DMS 273 (cell line): Measurements from ENCODE around the gene HIP1R.
A peak's percentile ranks its signal among the peaks of the same experiment; 100 is the strongest.
"Not testable (repeated sequence)": the region's sequence is repeated elsewhere in the genome, so short reads cannot be mapped to it uniquely, and the experiment has no call there.

Source experiments
- DNase-seq: peaks from one replicate; lab custom pipeline; 2025; ENCODE audit not compliant: unreplicated experiment; lab: John Stamatoyannopoulos, UW

Gene HIP1R

DNA sequence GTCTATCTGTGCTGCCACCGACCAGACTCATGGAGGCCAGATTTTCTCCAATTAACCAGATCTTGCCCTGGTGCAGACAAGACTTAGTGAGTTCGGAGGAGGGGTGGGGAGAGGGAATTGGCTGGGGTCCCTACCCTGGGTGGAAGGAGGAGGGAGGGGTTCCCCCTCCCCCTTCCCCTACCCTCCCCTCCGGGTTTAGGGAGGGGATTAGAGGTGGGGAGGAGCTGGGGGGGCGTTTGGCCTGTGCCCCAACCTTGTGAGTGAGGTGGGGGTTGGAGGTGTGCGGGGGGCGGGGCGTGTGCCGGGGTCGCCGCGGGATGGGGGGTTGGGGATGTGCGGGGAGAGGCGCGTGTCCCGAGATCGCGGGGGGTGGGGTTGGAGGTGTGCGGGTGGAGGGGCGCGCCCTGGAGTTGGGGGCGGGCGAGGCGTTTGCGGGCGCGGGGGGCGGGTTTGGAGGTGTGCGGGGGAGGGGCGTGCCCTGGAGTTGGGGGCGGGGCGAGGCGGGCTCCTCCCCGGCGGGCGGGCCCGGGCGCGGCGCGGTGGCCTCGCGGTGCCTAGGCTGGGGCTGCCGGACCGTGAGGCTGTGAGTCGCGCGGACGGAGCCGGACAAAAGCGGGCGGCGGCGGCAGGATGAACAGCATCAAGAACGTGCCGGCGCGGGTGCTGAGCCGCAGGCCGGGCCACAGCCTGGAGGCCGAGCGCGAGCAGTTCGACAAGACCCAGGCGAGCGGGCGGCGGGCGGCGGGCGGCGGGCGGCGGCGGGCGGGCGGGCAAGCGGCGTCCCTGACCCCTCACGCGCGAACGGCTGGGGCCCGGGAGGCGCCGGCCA is at the start of gene HIP1R:
TSS of gene HIP1R (plus strand) at position 537 of the 829 bp plus-strand sequence. CDS start at position 631, 94 bp downstream.
- peak; percentile 79 for DNase-seq

DNA sequence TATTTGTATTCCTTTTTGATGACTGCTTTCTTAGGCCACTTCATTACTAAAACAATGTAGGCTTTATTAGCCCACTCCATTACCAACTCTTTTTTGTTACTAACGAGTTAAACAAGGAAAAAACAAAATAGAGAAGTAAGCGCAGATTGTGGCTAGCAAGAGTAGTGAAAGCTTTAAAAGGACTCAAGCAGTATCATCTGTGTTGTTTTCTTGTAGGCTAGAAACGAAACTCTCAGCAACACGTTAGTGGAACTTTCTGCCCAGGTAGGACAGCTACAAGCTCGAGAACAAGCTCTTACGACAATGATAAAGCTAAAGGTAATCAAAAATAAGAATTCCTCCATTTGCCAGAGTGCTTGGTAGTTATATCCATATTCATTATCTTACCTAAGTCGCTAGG is 49.8 kb upstream of the HIP1R start:
- DNase-seq: no peak

- DNase-seq: no peak
Measured at GRCh38 chr12:122788387-122788786, 46.9 kb upstream of the HIP1R start.

- DNase-seq: no peak
Measured at GRCh38 chr12:122789637-122790036, 45.6 kb upstream of the HIP1R start.

DNA sequence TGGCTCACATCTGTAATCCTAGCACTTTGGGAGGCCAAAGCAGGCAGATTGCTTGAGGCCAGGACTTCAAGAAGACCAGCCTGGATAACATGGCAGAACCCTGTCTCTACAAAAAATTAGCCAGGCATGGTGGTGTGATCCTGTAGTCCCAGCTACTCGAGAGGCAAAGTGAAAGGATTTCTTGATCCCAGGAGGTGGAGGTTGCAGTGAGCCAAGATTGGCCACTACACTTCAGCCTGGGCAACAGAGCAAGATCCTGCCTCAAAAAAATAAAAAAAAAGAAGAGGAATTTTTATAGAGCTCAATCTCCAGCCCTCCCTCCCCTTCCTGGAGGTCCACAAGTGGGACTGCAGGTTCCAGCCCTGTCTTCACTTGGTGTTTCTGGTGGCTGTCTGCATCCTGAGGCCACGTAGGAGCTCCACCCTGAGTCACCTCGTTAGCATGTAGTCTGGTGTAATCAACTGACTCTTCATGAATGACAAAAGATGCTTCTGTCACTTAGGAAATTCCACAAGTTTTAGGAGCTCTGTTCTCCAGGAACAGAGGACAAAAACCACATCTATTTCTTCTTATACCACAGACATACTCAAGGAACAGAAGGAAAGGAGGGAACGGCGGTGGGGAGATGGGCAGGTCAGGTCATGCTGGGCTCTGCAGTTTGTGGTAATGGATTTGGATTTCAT is 44.7 kb upstream of the HIP1R start:
- DNase-seq: no peak

DNA sequence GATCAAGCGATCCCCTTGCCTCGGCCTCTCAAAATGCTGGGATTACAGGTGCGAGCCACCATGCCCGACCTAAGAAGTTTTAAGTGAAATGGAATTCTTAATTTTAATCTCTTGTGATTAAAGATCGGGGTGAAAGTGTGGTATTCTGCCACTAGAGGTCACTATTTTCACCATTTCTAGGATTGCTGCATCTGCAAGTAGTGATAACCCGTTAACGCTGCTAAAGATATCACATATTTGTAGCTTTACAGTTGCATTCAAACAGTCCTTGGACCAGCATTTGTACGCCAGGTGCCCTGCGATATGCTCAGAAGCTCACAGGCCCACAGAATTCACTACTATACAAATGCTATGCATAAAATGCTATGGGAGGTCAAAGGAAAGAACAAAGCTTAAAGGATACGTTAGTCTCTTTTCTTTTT is 41.6 kb upstream of the HIP1R start:
- peak; percentile 71 for DNase-seq

DNA sequence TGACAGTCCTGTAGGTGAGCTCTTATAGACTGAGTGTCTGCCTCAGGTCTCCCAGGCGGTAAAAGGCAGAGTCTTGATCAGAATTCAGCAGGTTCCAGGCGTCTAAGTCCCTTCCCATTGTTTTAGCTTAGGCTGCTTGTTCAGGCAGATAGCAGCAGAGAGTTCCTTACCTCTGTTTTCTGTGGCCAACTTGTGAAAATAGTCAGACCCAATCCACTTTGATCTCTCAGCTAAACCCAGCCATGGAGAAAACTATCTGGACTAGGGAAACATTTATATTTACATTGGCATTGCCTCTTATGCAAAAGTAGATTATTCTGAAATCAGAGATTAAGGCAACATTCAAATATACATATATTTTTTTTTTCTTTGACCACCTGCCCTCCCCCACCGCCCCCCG is 39.5 kb upstream of the HIP1R start:
- DNase-seq: no peak

- no peak for DNase-seq
Measured at GRCh38 chr12:122799641-122800243, 35.5 kb upstream of the HIP1R start.

- no peak for DNase-seq
Measured at GRCh38 chr12:122803937-122804336, 31.3 kb upstream of the HIP1R start.

DNA sequence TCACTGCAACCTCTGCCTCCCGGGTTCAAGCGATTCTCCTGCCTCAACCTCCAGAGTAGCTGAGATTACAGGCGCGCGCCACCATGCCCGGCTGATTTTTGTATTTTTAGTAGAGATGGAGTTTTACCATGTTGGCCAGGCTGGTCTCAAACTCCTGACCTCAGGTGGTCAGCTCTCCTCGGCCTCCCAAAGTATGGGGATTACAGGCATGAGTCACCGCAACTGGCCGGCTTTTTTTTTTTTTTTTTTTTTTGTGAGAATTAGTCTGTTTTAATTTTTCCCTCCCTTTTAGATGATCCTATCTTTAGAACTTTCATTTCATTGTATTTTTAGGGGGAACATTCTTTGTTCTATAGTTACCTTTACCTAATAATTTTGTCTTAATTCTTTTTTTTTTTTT is 30.3 kb upstream of the HIP1R start:
- not testable (repeated sequence) for DNase-seq

DNA sequence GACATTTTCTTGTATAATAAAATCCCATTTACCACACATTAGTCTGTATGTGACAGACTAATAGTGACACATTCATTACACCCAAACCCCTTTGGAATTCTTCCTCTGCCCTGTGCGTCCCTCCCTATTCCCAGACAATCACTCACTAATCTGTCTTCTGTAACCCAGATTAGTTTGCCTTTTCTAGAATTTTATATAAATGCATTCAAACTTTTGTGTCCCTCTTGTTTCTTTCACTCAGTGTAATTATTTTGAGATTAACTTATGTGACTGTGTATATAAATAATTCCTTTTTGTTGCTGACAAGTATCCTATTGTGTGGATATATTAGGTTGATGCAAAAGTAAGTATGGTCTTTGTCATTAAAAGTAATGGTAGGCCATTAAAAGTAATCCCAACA is 27.6 kb upstream of the HIP1R start:
- no peak for DNase-seq

GRCh38 chr12:122811777-122812176 is 23.5 kb upstream of the HIP1R start:
- DNase-seq: no peak

DNA sequence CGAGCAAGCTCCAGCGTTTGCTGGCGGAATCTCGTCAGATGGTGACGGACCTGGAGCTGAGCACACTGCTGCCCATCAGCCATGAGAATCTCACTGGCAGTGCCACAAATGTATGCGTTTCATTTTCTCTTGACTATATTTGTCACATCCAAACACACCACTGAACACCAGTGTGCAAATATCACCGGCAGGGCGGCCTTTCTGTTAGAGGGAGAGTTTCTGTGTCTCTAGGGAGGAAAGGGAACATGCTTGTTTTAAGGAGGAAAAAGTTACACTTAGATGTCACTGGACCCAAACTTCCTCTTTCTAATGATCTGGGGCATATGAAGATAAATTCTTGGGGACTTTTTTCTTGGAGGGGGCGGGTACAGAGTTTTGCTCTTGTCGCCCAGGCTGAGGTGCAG is 21.9 kb upstream of the HIP1R start:
- DNase-seq: no peak

- peak; percentile 53 for DNase-seq
Measured at GRCh38 chr12:122819209-122819785, 16.0 kb upstream of the HIP1R start.

DNA sequence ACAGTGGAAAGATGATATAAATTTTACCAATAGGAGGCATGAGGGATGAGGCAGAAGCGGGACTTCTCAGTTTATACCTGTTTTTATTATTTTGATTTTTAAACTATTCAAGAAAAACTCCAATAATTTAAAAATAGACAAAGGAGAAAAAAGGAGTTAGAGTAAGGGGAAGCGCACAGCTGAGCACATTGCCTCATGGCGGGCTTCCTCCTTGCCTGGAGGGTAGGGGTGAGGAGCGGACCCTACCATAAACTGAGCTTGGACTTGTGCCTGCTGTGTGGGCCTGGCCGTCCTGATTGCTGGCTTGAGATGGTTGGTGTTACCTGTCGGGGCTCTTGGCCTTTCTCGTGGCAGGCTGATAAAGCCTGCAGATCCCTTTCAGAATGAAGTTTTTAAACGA is 15.1 kb upstream of the HIP1R start:
- no peak for DNase-seq

DNA sequence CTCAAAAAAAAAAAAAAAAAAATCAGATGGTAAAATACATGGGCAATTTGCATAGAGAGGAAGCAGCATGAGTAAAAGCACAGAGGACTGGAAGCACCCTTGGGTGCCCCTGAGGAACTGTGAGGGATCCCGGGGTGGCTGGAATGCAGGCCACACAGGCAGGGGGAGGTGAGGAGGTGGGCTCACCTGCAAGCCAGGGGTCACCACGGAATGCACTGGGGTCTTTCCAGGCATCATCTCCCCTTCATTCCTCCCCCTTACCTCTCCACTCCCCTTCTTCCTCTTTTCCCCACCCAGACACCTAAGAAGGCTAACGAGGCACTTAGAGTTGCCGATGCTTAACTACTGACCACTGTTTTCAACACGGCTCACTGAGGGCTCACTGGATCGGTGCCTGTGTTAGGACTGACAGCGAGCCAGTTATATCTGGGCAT is 14.4 kb upstream of the HIP1R start:
- DNase-seq: no peak

GRCh38 chr12:122823429-122823828 is 11.8 kb upstream of the HIP1R start:
- no peak for DNase-seq

- DNase-seq: no peak
Measured at GRCh38 chr12:122825773-122826724, 9.2 kb upstream of the HIP1R start.

- no peak for DNase-seq
Measured at GRCh38 chr12:122827258-122827657, 8.0 kb upstream of the HIP1R start.

GRCh38 chr12:122830517-122831214 is 4.6 kb upstream of the HIP1R start:
- DNase-seq: no peak
